GM21423 (cell line): Measurements from ENCODE around the gene EXOC4.
A peak's percentile ranks its signal among the peaks of the same experiment; 100 is the strongest.
"Not testable (repeated sequence)": the region's sequence is repeated elsewhere in the genome, so short reads cannot be mapped to it uniquely, and the experiment has no call there.

Experiments used
- ATAC-seq: cut with Tn5 transposase; IDR thresholded peaks from one replicate; pipeline ENCODE4 v1.9.1; 2021; ENCODE audit warnings: mild to moderate bottlenecking, moderate library complexity; ENCODE audit not compliant: unreplicated experiment

Gene EXOC4

GRCh38 chr7:133778472-133778871 lies 525.6 kb downstream of the EXOC4 start:
- peak; percentile 97 for ATAC-seq

GRCh38 chr7:133779538-133779937 lies 526.7 kb downstream of the EXOC4 start:
- ATAC-seq: not testable (repeated sequence)

GRCh38 chr7:133780912-133781311 lies 528.0 kb downstream of the EXOC4 start:
- ATAC-seq: no peak

GRCh38 chr7:133781486-133782090 lies 528.7 kb downstream of the EXOC4 start:
- ATAC-seq: no peak

- ATAC-seq: no peak
Measured at GRCh38 chr7:133782470-133782869, 529.6 kb downstream of the EXOC4 start.

- no peak for ATAC-seq
Measured at GRCh38 chr7:133783276-133783675, 530.4 kb downstream of the EXOC4 start.

- no peak for ATAC-seq
Measured at GRCh38 chr7:133784486-133785001, 531.7 kb downstream of the EXOC4 start.

GRCh38 chr7:133786401-133786937 lies 533.6 kb downstream of the EXOC4 start:
- no peak for ATAC-seq

- ATAC-seq: no peak
Measured at GRCh38 chr7:133789974-133790373, 537.1 kb downstream of the EXOC4 start.

- no peak for ATAC-seq
Measured at GRCh38 chr7:133790911-133791310, 538.0 kb downstream of the EXOC4 start.

- ATAC-seq: no peak
Measured at GRCh38 chr7:133794479-133794878, 541.6 kb downstream of the EXOC4 start.

- no peak for ATAC-seq
Measured at GRCh38 chr7:133795068-133795665, 542.3 kb downstream of the EXOC4 start.

GRCh38 chr7:133796782-133797745 lies 544.2 kb downstream of the EXOC4 start:
- ATAC-seq: no peak

GRCh38 chr7:133797818-133798520 lies 545.1 kb downstream of the EXOC4 start:
- ATAC-seq: no peak

- ATAC-seq: no peak
Measured at GRCh38 chr7:133801341-133801740, 548.5 kb downstream of the EXOC4 start.

- ATAC-seq: no peak
Measured at GRCh38 chr7:133804127-133804526, 551.2 kb downstream of the EXOC4 start.

GRCh38 chr7:133805426-133805825 lies 552.5 kb downstream of the EXOC4 start:
- no peak for ATAC-seq

- no peak for ATAC-seq
Measured at GRCh38 chr7:133807624-133808492, 555.0 kb downstream of the EXOC4 start.

GRCh38 chr7:133808493-133808866 lies 555.6 kb downstream of the EXOC4 start:
- no peak for ATAC-seq

GRCh38 chr7:133812877-133813276 lies 560.0 kb downstream of the EXOC4 start:
- no peak for ATAC-seq
